Stimulated activated CD8-positive, alpha-beta memory T cell treated with anti-CD3 and anti-CD28 coated beads, Interleukin-4, amount 100 ng/mL, for 24 hours (primary cell): ENCODE results near the gene SUPT16H.
A peak's percentile ranks its signal among the peaks of the same experiment; 100 is the strongest.
"Not testable (repeated sequence)": the region's sequence is repeated elsewhere in the genome, so short reads cannot be mapped to it uniquely, and the experiment has no call there.

Experiments
- DNase-seq: peaks from one replicate; pipeline ENCODE4 v3.0.0-alpha.2; 2020; ENCODE audit warnings: low read depth

SUPT16H gene

DNA sequence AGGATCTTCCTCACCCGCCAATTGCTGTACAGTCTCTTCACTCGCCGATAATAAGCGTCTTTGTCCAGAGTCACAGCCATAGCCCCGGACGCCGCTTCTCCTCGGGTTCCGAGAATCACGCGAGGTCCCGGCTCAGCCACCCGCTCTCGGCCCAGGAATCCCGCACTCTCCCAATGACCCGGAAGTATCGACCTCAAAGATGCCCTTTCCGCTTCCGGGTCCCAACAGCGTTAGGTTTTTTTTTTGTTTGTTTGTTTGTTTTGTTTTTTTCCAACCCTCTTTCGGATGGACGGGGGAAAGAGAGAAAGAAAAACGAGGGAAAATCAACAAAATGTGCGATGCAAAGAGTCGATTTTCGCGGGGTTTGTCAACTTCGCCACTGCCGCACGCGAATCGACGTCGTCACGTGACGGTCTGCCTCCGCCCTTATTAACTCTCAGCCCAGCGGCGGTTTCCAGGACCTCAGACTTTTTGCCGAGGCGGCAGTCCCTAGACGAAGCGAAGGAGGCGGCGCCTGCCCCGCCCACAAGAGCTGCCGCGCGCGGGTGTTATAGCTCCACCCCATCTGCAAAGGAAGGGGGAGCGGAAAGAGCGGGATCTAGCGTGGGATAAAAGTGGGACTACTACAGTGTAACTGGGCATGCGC, at the start of gene SUPT16H:
TSS of gene SUPT16H (minus strand) at position 172 of the 646 bp plus-strand sequence. CDS start at position 80, 92 bp downstream.
- DNase-seq: peak; percentile 92

DNA sequence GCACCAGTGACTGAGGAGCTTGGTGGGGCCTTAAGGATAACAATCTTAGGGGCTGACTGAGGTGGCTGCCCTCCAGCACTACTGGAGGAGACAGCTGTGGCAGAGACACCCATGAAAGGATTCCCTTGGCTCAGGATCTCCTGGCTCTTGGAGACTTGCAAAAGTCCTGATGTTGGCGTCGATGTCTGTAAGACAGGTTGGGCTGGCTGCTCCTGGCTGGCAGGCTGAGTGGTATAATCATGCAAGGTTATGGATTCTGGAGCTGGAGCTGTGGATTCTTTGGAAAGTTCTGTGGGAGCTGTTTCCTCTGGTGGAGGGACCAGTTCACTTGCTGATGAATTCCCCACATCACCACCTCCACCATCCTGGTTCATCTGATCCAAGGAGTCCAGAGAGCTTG, 47.3 kb upstream of the SUPT16H start:
- no peak for DNase-seq

GRCh38 chr14:21428930-21429329, 45.1 kb upstream of the SUPT16H start:
- DNase-seq: no peak

- no peak for DNase-seq
These were observed 42.9 kb upstream of the SUPT16H start for GRCh38 chr14:21426692-21427091.

- no peak for DNase-seq
These were observed 35.7 kb upstream of the SUPT16H start for GRCh38 chr14:21419528-21419927.

DNA sequence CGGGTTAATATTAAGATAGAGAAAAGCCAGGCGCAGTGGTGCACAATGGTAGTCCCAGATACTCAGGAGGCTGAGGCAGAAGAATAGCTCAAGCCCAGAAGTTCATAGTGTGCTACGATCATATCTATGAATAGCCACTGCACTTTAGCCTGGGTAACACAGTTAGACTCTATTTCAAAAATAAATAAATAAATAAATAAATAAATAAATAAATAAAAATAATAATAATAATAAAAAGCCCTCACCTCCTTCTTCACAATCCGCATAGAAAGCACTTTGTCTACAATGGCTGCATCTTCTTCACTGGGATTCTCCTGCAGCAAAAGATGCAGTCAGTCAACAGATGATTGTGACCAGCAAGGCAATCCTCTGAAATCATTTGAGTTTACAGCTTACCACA, 31.5 kb upstream of the SUPT16H start:
- DNase-seq: no peak

DNA sequence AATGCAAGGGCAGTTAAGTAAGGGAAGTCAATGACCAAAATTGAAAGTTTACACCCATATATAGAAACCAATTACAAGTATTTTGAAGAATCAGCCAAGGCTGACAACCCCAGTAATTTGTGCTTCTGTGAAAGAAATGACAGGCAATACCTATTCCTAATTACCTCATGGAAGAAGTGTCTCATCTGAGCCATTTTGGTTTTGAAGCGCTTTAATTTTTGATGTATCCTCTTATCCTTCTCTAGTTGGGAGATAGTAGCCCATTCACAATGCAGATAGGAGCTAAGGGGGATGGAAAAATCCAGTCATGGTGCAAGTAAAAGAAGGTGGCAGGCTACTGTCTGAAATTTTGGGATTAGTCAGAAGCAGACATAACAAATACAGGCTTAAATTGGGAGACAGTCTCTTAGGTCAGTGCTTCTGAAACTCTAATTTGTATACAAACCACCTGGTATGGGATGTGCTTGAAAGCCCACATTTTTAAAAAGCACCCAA, 30.4 kb upstream of the SUPT16H start:
- DNase-seq: no peak

- DNase-seq: no peak
These were observed 24.3 kb upstream of the SUPT16H start for GRCh38 chr14:21408147-21408546.

DNA sequence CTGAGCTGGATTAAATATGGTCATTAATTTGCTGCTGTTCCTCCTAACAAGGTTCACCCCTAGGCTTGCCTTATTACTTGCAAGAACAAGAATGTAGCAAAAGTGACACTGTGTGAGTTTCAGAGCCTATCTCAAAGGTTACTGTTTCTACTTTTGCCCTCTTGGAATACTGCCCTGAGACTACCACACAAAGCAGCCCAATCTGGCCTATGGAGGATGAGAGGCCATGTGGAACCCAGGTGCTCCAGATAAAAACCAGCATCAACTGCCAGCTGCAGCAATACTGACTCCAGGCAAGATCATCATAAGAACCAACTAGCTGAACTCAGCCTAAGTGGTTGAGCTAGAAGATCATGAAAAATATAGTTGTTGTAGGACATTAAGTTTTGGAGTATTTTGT, 22.4 kb upstream of the SUPT16H start:
- DNase-seq: no peak

DNA sequence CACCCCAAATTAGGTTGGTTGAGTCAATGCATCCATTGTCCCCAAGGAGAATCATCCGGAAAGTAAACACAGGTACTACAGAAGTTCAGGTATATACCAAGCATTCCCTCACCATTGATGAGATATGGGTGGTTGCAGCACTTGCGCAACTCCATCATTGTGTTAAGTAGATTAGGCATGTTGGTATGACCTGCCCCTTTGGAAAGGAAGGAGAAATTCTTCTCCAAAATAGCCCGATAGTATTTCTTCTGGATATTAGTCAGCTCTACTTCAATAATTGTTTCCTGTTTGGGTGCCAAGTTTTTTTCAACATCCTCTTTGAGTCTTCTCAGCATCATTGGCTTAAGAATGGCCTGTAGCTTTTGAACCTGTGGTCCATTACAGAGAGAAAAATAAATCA, 21.3 kb upstream of the SUPT16H start:
- no peak for DNase-seq

GRCh38 chr14:21399311-21399870, 15.6 kb upstream of the SUPT16H start:
- DNase-seq: no peak

DNA sequence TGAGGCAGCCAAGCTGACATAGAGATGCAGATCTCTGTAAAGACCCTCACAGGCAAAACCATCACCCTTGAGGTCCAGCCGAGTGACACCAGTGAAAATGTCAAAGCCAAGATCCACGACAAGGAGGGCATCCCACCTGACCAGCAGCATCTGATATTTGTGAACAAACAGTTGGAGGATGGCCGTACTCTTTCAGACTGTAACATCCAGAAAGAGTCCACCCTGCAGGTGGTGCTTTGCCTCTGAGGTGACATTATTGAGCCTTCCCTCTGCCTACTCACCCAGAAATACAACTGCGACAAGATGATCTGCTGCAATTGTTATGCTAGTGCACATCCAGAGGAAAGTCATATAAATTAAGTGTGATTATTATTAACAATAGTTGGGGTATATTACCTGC, 15.1 kb upstream of the SUPT16H start:
- DNase-seq: no peak

DNA sequence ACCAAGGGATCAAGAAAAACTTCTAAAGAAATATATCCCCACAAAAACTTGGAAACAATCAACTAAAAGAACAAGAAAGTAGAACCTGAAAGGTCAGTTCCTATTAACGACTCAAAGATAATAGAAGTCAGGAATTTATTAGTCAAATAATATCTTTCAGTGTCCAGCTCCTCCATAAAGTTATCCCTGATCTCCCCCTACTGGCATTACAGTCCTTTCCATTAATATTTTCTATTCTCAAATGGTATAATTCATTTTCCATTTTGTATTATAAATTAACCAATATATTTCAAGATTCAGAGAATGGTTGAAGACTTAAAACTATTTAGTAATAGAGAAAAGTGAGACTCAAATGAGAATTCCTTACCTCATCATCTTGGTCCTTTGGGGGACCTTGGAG, 11.6 kb upstream of the SUPT16H start:
- DNase-seq: no peak

DNA sequence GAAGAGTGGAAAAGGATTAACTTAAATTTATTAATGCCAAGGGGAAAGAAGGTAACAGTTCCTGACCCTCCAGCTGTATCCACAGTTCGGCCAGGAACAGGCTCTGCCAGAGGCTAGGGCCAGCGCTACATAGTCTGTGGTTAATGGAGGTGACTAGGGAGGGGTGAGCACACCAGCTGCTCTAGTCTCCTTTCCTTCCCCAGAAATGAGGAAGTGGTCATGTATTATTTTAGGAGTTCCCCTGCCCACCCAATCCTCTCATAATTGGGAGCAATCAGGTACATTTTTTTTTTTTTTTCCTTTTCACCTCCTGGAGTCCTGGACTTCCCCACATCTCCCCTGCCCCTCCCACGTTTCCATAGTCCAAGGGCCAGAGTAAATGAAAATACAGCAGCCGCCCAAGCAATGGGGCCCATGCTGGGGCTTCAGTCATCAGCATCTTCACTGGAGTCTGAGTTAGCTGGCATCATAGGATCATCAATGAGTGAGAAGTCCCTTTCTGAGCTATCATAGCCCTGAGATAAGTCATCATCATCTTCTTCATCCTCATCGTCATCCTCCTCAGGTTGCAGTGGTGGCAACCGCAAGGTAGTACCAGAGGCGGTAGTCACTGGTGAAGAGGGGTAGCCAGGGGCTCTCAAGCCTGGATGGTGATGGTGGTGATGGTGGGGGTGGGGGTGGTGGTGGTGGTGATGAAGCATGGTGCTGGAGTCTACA, 1.5 kb upstream of the SUPT16H start:
- no peak for DNase-seq

GRCh38 chr14:21384494-21384851, 654 bp upstream of the SUPT16H start:
- DNase-seq: no peak

- DNase-seq: peak; percentile 26
These were observed 652 bp downstream of the SUPT16H start for GRCh38 chr14:21382886-21383847.

GRCh38 chr14:21382095-21382494, 1.7 kb downstream of the SUPT16H start:
- no peak for DNase-seq

- DNase-seq: no peak
These were observed 4.5 kb downstream of the SUPT16H start for GRCh38 chr14:21379338-21379737.

DNA sequence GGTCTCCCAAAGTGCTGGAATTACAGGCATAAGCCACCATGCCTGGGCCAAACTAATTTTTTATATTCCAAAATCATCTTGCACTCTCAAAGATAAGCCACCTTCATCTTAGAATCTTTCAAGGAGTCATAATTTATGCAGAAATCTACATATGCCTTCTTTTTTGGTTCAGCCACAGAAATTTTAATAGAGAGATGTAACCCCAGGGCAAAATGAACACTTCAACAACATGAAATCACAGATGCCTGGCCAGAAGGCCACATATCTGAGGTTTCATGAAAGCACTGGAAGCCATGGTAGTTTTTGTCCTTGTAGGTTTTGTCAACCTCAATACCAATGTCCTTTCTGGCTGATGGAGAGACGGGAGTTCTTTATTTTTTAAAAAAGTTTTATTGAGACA, 9.8 kb downstream of the SUPT16H start:
- DNase-seq: no peak

DNA sequence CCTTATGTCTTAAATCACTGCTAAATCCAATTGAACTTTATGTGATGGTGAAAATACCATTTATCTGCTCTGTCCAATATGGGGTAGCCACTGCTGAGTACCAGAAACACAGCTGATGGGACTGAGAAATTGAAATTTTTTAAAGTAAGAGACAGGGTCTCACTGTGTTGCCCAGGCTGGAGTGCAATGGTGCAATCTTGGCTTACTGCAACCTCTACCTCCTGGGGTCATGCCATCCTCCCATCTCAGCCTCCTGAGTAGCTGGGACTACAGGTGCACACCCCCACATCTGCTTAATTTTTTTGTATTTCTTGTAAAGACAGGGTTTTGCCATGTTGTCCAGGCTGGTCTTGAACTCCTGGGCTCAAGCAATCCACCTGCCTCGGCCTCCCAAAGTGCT, 11.0 kb downstream of the SUPT16H start:
- not testable (repeated sequence) for DNase-seq

- no peak for DNase-seq
These were observed 13.7 kb downstream of the SUPT16H start for GRCh38 chr14:21369949-21370679.
